ENCODE measurements around the gene CKAP4.

Gene CKAP4

GRCh38 chr12:106274575-106275121 lies 26.8 kb upstream of the CKAP4 start:
- DNase-seq (ENCODE audit: low read depth), result peak; percentile 15

GRCh38 chr12:106274012-106274411 lies 26.2 kb upstream of the CKAP4 start:
- no peak for DNase-seq (ENCODE audit: low read depth)

- DNase-seq (ENCODE audit: low read depth), result no peak
These were observed 25.7 kb upstream of the CKAP4 start for GRCh38 chr12:106273491-106273890.

GRCh38 chr12:106271575-106272505 lies 24.0 kb upstream of the CKAP4 start:
- no peak for DNase-seq (ENCODE audit: low read depth)

GRCh38 chr12:106269150-106269771 lies 21.4 kb upstream of the CKAP4 start:
- DNase-seq (ENCODE audit: low read depth), result no peak

- DNase-seq (ENCODE audit: low read depth), result no peak
These were observed 19.7 kb upstream of the CKAP4 start for GRCh38 chr12:106267535-106267934.

- DNase-seq (ENCODE audit: low read depth), result no peak
These were observed 17.3 kb upstream of the CKAP4 start for GRCh38 chr12:106265116-106265515.

- no peak for DNase-seq (ENCODE audit: low read depth)
These were observed 11.1 kb upstream of the CKAP4 start for GRCh38 chr12:106258935-106259334.

- DNase-seq (ENCODE audit: low read depth), result no peak
These were observed 10.4 kb upstream of the CKAP4 start for GRCh38 chr12:106258226-106258625.

- DNase-seq (ENCODE audit: low read depth), result no peak
These were observed 8.7 kb upstream of the CKAP4 start for GRCh38 chr12:106256524-106256923.

- DNase-seq (ENCODE audit: low read depth), result no peak
These were observed 8.1 kb upstream of the CKAP4 start for GRCh38 chr12:106255952-106256351.

GRCh38 chr12:106255493-106255892 lies 7.7 kb upstream of the CKAP4 start:
- DNase-seq (ENCODE audit: low read depth), result no peak

- no peak for DNase-seq (ENCODE audit: low read depth)
These were observed 6.9 kb upstream of the CKAP4 start for GRCh38 chr12:106254724-106255123.

- peak; percentile 66 for DNase-seq (ENCODE audit: low read depth)
These were observed 4.0 kb upstream of the CKAP4 start for GRCh38 chr12:106251631-106252455.

GRCh38 chr12:106249411-106250135 lies 1.8 kb upstream of the CKAP4 start:
- no peak for DNase-seq (ENCODE audit: low read depth)

GRCh38 chr12:106248846-106249371 lies 1.1 kb upstream of the CKAP4 start:
- DNase-seq (ENCODE audit: low read depth), result no peak

- DNase-seq (ENCODE audit: low read depth), result peak; percentile 58
These were observed 559 bp upstream of the CKAP4 start for GRCh38 chr12:106248312-106248845.

- no peak for DNase-seq (ENCODE audit: low read depth)
These were observed 738 bp downstream of the CKAP4 start for GRCh38 chr12:106246891-106247673.

GRCh38 chr12:106245767-106246166 lies 2.1 kb downstream of the CKAP4 start:
- DNase-seq (ENCODE audit: low read depth), result no peak

GRCh38 chr12:106243620-106244019 lies 4.2 kb downstream of the CKAP4 start:
- no peak for DNase-seq (ENCODE audit: low read depth)
